RWPE2 (cell line): ENCODE measurements around the gene FUT3.

Source experiments
- ATAC-seq: fragments of 200-7000 bp; cut with Tn5 transposase; 3 replicates; pipeline ENCODE4 v1.9.1; 2021; ENCODE audit warnings: low read depth
- DNase-seq: peaks from one replicate; pipeline ENCODE4 v3.0.0-alpha.2; 2020; ENCODE audit warnings: low spot score
- H3K27ac ChIP-seq: fragments of 450-650 bp; 2 replicates; pipeline ENCODE4 v1.5.1; 2017; ENCODE audit warnings: mild to moderate bottlenecking; ENCODE audit not compliant: poor library complexity, severe bottlenecking
- H3K27me3 ChIP-seq: fragments of 250-450 bp; sonication (Bioruptor Pico); 2 replicates; pipeline ENCODE4 v1.5.1; 2021; ENCODE audit warnings: mild to moderate bottlenecking, moderate library complexity; ENCODE audit not compliant: insufficient read depth, poor library complexity, severe bottlenecking
- H3K36me3 ChIP-seq: fragments of 250-450 bp; sonication (Bioruptor Pico); 2 replicates; pipeline ENCODE4 v1.5.1; 2020; ENCODE audit warnings: low read depth, mild to moderate bottlenecking, moderate library complexity
- H3K4me1 ChIP-seq: fragments of 250-450 bp; sonication (Bioruptor Pico); 2 replicates; pipeline ENCODE4 v1.5.1; 2021; ENCODE audit warnings: mild to moderate bottlenecking, moderate library complexity; ENCODE audit not compliant: insufficient read depth, poor library complexity, severe bottlenecking
- H3K4me3 ChIP-seq: fragments of 250-450 bp; sonication (Bioruptor Pico); 2 replicates; pipeline ENCODE4 v1.5.1; 2021; ENCODE audit warnings: mild to moderate bottlenecking, moderate library complexity; ENCODE audit not compliant: severe bottlenecking
- H3K9me3 ChIP-seq: fragments of 250-450 bp; sonication (Bioruptor Pico); 2 replicates; pipeline ENCODE4 v1.5.1; 2021; ENCODE audit warnings: mild to moderate bottlenecking, moderate library complexity; ENCODE audit not compliant: severe bottlenecking
- TF ChIP-seq, protein P1 (sequence below): fragments of 450-650 bp; IDR thresholded peaks from one replicate; pipeline ENCODE4 v1.5.1; 2017; ENCODE audit warnings: mild to moderate bottlenecking, moderate library complexity; ENCODE audit not compliant: poor library complexity, severe bottlenecking

Gene FUT3

GRCh38 chr19:5829567-5830310, 21.5 kb downstream of the FUT3 start:
- Histone ChIP-seq H3K36me3 (no peaks in the 10 kb centered on the region), H3K4me1 (no peaks in the 10 kb centered on the region), H3K4me3 (no peak overlapping the region), H3K27ac (no peak overlapping the region), H3K27me3 (no peaks in the 10 kb centered on the region), H3K9me3 (no peaks in the 10 kb centered on the region)
- ATAC-seq (no peak), DNase-seq (no peak)
- TF ChIP-seq, protein P1, sequence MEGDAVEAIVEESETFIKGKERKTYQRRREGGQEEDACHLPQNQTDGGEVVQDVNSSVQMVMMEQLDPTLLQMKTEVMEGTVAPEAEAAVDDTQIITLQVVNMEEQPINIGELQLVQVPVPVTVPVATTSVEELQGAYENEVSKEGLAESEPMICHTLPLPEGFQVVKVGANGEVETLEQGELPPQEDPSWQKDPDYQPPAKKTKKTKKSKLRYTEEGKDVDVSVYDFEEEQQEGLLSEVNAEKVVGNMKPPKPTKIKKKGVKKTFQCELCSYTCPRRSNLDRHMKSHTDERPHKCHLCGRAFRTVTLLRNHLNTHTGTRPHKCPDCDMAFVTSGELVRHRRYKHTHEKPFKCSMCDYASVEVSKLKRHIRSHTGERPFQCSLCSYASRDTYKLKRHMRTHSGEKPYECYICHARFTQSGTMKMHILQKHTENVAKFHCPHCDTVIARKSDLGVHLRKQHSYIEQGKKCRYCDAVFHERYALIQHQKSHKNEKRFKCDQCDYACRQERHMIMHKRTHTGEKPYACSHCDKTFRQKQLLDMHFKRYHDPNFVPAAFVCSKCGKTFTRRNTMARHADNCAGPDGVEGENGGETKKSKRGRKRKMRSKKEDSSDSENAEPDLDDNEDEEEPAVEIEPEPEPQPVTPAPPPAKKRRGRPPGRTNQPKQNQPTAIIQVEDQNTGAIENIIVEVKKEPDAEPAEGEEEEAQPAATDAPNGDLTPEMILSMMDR, result no peak

GRCh38 chr19:5828661-5829566, 22.3 kb downstream of the FUT3 start:
- peak overlapping the region; percentile 46 for H3K4me3 ChIP-seq
- no peak for DNase-seq
- TF ChIP-seq, protein P1, result no peak

DNA sequence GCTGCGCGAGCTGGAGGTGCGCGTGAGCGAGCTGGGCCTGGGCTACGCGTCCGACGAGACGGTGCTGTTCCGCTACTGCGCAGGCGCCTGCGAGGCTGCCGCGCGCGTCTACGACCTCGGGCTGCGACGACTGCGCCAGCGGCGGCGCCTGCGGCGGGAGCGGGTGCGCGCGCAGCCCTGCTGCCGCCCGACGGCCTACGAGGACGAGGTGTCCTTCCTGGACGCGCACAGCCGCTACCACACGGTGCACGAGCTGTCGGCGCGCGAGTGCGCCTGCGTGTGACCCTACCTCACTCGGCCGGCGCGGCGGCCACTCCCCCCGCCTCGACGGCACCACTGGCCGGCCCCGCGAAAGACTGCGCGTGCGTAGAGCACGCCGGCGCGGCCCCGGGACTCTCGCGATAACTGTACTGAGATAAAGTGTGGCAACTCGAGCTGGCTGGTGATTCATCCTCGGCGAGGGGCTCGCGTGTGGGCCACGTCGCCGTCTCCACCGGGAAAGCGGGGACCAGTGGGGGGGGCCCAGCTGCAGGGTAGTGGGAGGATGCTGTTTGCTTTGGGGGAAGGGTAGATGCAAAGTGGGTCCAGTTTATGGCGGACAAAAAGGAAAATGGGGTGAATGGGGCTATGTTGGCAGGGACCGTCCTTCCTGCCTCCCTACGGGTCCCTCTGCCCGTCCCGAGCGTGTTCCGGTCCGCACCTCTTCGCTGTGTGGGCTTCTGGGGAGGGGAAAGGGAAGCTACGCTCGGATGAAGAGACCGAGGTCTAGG, 23.2 kb downstream of the FUT3 start:
- Histone ChIP-seq H3K4me1 (no peaks in the 10 kb centered on the region), H3K4me3 (peak overlapping the region; percentile 46), H3K36me3 (no peaks in the 10 kb centered on the region), H3K27me3 (no peaks in the 10 kb centered on the region), H3K9me3 (no peaks in the 10 kb centered on the region), H3K27ac (peak overlapping the region; percentile 37)
- ATAC-seq (peak; percentile 71), DNase-seq (peak; percentile 82)
- TF ChIP-seq, protein P1, result no peak

More at GRCh38 chr19:5828661-5829566, 22.3 kb downstream of the FUT3 start:
- H3K4me1 ChIP-seq, result no peaks in the 10 kb centered on the region
- H3K9me3 ChIP-seq, result no peaks in the 10 kb centered on the region
- H3K27me3 ChIP-seq, result no peaks in the 10 kb centered on the region
- ATAC-seq, result no peak
- no peaks in the 10 kb centered on the region for H3K36me3 ChIP-seq
- H3K27ac ChIP-seq, result peak overlapping the region; percentile 37

- DNase-seq (no peak), ATAC-seq (no peak)
- no peaks in the 10 kb centered on the region for H3K36me3 ChIP-seq
- TF ChIP-seq, protein P1, result no peak
- H3K4me1 ChIP-seq, result no peaks in the 10 kb centered on the region
- peak overlapping the region; percentile 46 for H3K4me3 ChIP-seq
- no peaks in the 10 kb centered on the region for H3K9me3 ChIP-seq
- peak overlapping the region; percentile 37 for H3K27ac ChIP-seq
- H3K27me3 ChIP-seq, result no peaks in the 10 kb centered on the region
These were observed 23.8 kb downstream of the FUT3 start for GRCh38 chr19:5827342-5827890.
